ENCODE results near the gene RGS7. TPM values are rescaled to one million over a fixed set of nuclear protein-coding genes. Genes with fewer than 3 reads are reported as not detected.

RGS7 gene
- total RNA-seq, 1 experiment from 2014 or later: 1.5 TPM

GRCh38 chr1:241276391-241276790, 80.6 kb downstream of the RGS7 start:
- H3K4me3 Mint-ChIP-seq: no peak overlapping the region
- WGBS (ENCODE audit: extremely low coverage, insufficient read length, low lambda C conversion rate): no CpG with 5 or more reads among the region's 3 CpGs
- Histone ChIP-seq H3K79me1 (ENCODE audit: insufficient read depth, low read depth, low read length, poor library complexity, severe bottlenecking) (no peaks in the 10 kb centered on the region), H4K5ac (ENCODE audit: insufficient read length, low read depth, low read length) (no peak overlapping the region), H3K56ac (ENCODE audit: insufficient read length, low read depth, low read length) (no peak overlapping the region), H3K4me1 (ENCODE audit: insufficient read depth, low read length) (no peaks in the 10 kb centered on the region), H2AK5ac (ENCODE audit: insufficient read length, low read length) (no peak overlapping the region), H2AFZ (ENCODE audit: low read length) (no peak overlapping the region), H3K4ac (ENCODE audit: low read depth, low read length) (no peak overlapping the region), H3K23me2 (ENCODE audit: insufficient read length, low read depth, low read length, poor library complexity, severe bottlenecking) (no peaks in the 10 kb centered on the region), H3K18ac (ENCODE audit: insufficient read length, low read depth, low read length) (no peak overlapping the region), H3K4me2 (ENCODE audit: insufficient read depth, insufficient read length, low read length) (no peak overlapping the region), H2BK20ac (ENCODE audit: low read depth, low read length, poor library complexity, severe bottlenecking) (no peak overlapping the region), H3K9me3 (ENCODE audit: control insufficient read depth, low read depth, low read length) (no peaks in the 10 kb centered on the region), H2BK12ac (ENCODE audit: insufficient read length, low read depth, low read length) (no peak overlapping the region), H3K27ac (ENCODE audit: insufficient read length, low read depth, low read length) (no peak overlapping the region), H2BK5ac (ENCODE audit: insufficient read length, low read length) (no peak overlapping the region), H3K79me2 (ENCODE audit: insufficient read depth, low read length) (no peaks in the 10 kb centered on the region), H4K8ac (replicated peaks; ENCODE audit: insufficient read length, low read depth, low read length) (no peak overlapping the region), H3K23ac (ENCODE audit: insufficient read length, low read depth, low read length) (no peak overlapping the region), H4K20me1 (ENCODE audit: control insufficient read depth, insufficient read depth, insufficient read length) (no peaks in the 10 kb centered on the region), H3K9ac (ENCODE audit: extremely low read depth, insufficient read length, low read length) (no peak overlapping the region), H4K91ac (ENCODE audit: insufficient read length, low read depth, low read length) (no peak overlapping the region), H3K14ac (ENCODE audit: insufficient read depth, low read length) (no peak overlapping the region), H2BK120ac (ENCODE audit: low read depth, low read length, poor library complexity, severe bottlenecking) (no peak overlapping the region), H3T11ph (ENCODE audit: low read length) (no peak overlapping the region), H3K27me3 (ENCODE audit: insufficient read depth, low read length) (no peaks in the 10 kb centered on the region), H2BK15ac (ENCODE audit: low read depth, low read length) (no peak overlapping the region)
- H3K4me1 Mint-ChIP-seq: peaks cover 1 to 10% of the 10 kb centered on the region in 2 experiments; a peak in 3 of 4 replicates
- no peak for DNase-seq
- H3K27ac Mint-ChIP-seq: no peak overlapping the region
- H3K27me3 Mint-ChIP-seq (ENCODE audit: low read depth): no peaks in the 10 kb centered on the region
- no peak for TF ChIP-seq CTCF (conservative IDR thresholded peaks at IDR 0.05)
- H3K9me3 Mint-ChIP-seq: peaks cover 19 to 20% of the 10 kb centered on the region in 2 experiments
- peaks cover 9 to 22% (median 13%) of the 10 kb centered on the region in 3 experiments for H3K36me3 Mint-ChIP-seq (ENCODE audit: insufficient read depth in 1 of 3, low read depth in 3 of 3)
